ENCODE data around the gene PFDN6. TPM values are rescaled to one million over a fixed set of nuclear protein-coding genes. Genes with fewer than 3 reads are reported as not detected.

The PFDN6 gene
- polyA plus RNA-seq, 1 experiment = 49.0 TPM

GRCh38 chr6:33336495-33336894, 47.1 kb downstream of the PFDN6 start:
- no peak for DNase-seq (ENCODE audit: low read depth)
- H3K36me3 ChIP-seq (ENCODE audit: control insufficient read depth, insufficient read depth, low read length) = no peaks in the 10 kb centered on the region
- H3K27me3 ChIP-seq (ENCODE audit: control insufficient read depth, insufficient read depth, low read length) = peaks cover 3% of the 10 kb centered on the region; the same call in 1 of the 2 replicates
- ChIA-PET CTCF (interaction anchor here (0.8 kb wide), 1 partner anchor 8 kb away, joined by 5 read pairs; no protein-coding TSS in a partner anchor), POLR2A (no interaction called here)
- no peak overlapping the region for H3K4me3 ChIP-seq (ENCODE audit: low read depth, low read length)
- no peak for TF ChIP-seq CTCF (IDR thresholded peaks at IDR 0.05; ENCODE audit: insufficient read depth, low read depth, low read length)

- ChIA-PET CTCF (interaction anchor here (1.0 kb wide), 1 partner anchor 15 kb away, joined by 3 read pairs; no protein-coding TSS in a partner anchor), POLR2A (no interaction called here)
- TF ChIP-seq CTCF (IDR thresholded peaks at IDR 0.05; ENCODE audit: insufficient read depth, low read depth, low read length) = no peak
- peaks cover 4% of the 10 kb centered on the region; the same call in 1 of the 2 replicates for H3K27me3 ChIP-seq (ENCODE audit: control insufficient read depth, insufficient read depth, low read length)
- no peak overlapping the region for H3K4me3 ChIP-seq (ENCODE audit: low read depth, low read length)
- DNase-seq (ENCODE audit: low read depth) = no peak
- no peaks in the 10 kb centered on the region for H3K36me3 ChIP-seq (ENCODE audit: control insufficient read depth, insufficient read depth, low read length)
These were observed 49.8 kb downstream of the PFDN6 start for GRCh38 chr6:33339193-33339592.

Other genes with a start within 250 kb of the PFDN6 start
- 11.2 and 12.1 TPM in 2 replicates for gene HLA-DPA1, start 216.0 kb upstream of the PFDN6 start, polyA plus RNA-seq (2011; rRNA removed)
- 8.2 and 11.2 TPM in 2 replicates for gene HLA-DPB1, start 213.6 kb upstream of the PFDN6 start, polyA plus RNA-seq (2011; rRNA removed)
- gene COL11A2, start 97.1 kb upstream of the PFDN6 start, polyA plus RNA-seq (2011; rRNA removed) = 0.55 and 0.91 TPM in 2 replicates
- 51.3 and 67.9 TPM in 2 replicates for gene RXRB, start 88.9 kb upstream of the PFDN6 start, polyA plus RNA-seq (2011; rRNA removed)
- 116 and 151 TPM in 2 replicates for gene SLC39A7, start 88.7 kb upstream of the PFDN6 start, polyA plus RNA-seq (2011; rRNA removed)
- gene HSD17B8, start 84.9 kb upstream of the PFDN6 start, polyA plus RNA-seq (2011; rRNA removed) = 2.1 and 3.4 TPM in 2 replicates
- gene RING1, start 81.1 kb upstream of the PFDN6 start, polyA plus RNA-seq (2011; rRNA removed) = 24.4 and 36.6 TPM in 2 replicates
- gene VPS52, start 17.7 kb upstream of the PFDN6 start, polyA plus RNA-seq (2011; rRNA removed) = 63.2 and 89.8 TPM in 2 replicates
- 6,221 and 6,433 TPM in 2 replicates for gene RPS18, start 17.5 kb upstream of the PFDN6 start, polyA plus RNA-seq (2011; rRNA removed)
- gene B3GALT4, start 12.5 kb upstream of the PFDN6 start, polyA plus RNA-seq (2011; rRNA removed) = 2.2 and 4.0 TPM in 2 replicates
- 45.6 and 78.9 TPM in 2 replicates for gene WDR46, start 362 bp upstream of the PFDN6 start, polyA plus RNA-seq (2011; rRNA removed)
- 24.2 and 35.2 TPM in 2 replicates for gene RGL2, start 9.3 kb downstream of the PFDN6 start, polyA plus RNA-seq (2011; rRNA removed)
- gene TAPBP, start 24.5 kb downstream of the PFDN6 start, polyA plus RNA-seq (2011; rRNA removed) = 23.1 and 37.9 TPM in 2 replicates
- gene ZBTB22, start 28.1 kb downstream of the PFDN6 start, polyA plus RNA-seq (2011; rRNA removed) = 10.6 and 13.6 TPM in 2 replicates
- 37.5 and 46.9 TPM in 2 replicates for gene DAXX, start 33.4 kb downstream of the PFDN6 start, polyA plus RNA-seq (2011; rRNA removed)
- gene KIFC1, start 102.2 kb downstream of the PFDN6 start, polyA plus RNA-seq (2011; rRNA removed) = 24.2 and 32.4 TPM in 2 replicates
- gene PHF1, start 121.4 kb downstream of the PFDN6 start, polyA plus RNA-seq (2011; rRNA removed) = 37.8 and 54.6 TPM in 2 replicates
- 347 and 369 TPM in 2 replicates for gene CUTA, start 128.5 kb downstream of the PFDN6 start, polyA plus RNA-seq (2011; rRNA removed)
- 4.2 and 5.7 TPM in 2 replicates for gene SYNGAP1, start 130.5 kb downstream of the PFDN6 start, polyA plus RNA-seq (2011; rRNA removed)
- gene ZBTB9, start 165.0 kb downstream of the PFDN6 start, polyA plus RNA-seq (2011; rRNA removed) = 4.4 and 5.7 TPM in 2 replicates